MM.1S (cell line): ENCODE results near the gene BCAS3.

Source experiments
- CTCF ChIP-seq: fragments of 300-600 bp; sonication (generic); IDR thresholded peaks from 2 replicates; pipeline ENCODE4 v1.5.1; 2016; ENCODE audit warnings: antibody characterized with exemption, low read length, mixed read lengths
- EZH2 ChIP-seq: fragments of 300-600 bp; sonication (generic); optimal IDR thresholded peaks from 2 replicates; pipeline ENCODE3; 2017; ENCODE audit warnings: low read depth, mild to moderate bottlenecking, antibody characterized with exemption, low read length, mixed read lengths

DNA sequence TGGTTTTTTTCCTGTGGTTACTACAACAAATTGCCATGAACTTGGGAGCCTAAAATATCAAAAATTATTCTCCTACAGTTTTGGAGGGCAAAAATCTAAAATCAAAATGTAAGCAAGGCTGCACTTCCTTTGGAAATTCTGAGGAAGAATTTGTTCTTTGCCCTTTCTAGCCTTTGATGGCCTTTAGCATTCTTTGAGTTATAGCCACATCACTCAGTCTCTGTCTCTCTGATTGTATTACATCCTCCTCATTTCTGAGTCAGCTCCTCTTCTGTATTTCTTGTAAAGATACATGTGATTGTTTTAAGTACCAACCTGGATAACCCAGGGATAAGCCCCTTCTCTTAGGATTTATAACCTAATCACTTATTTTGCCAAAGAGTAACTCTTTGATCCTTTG is 282.0 kb downstream of the BCAS3 start:
- TF ChIP-seq EZH2 (no peak), CTCF (no peak)
